ENCODE results near the gene MRRF.
"Not testable (repeated sequence)": the region's sequence is repeated elsewhere in the genome, so short reads cannot be mapped to it uniquely, and the experiment has no call there.

The MRRF gene

DNA sequence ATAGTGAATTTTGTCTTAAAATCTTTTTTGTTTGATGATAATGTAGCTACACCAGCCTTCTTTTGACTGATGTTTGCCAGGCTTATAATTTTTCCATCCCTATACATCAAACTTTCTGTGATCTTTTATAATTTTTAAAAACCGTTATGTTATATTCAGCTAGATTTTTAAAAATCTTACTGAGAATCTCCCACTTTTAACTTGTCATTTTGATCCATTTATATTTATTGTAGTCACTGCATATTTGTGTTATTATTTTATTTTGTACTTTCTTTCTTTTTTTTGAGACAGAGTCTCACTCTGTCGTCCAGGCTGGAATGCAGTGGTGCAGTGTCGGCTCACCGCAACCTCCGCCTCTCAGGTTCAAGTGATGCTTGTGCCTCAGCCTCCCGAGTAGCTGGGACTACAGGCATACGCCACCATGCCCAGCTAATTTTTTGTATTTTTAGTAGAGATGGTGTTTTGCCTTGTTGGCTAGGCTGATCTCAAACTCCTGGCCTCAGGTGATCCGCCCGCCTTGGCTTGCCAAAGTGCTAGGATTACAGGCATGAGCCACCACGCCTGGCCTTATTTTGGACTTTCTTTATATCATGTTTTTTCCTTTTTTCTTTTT, 12.7 kb downstream of the MRRF start:
- DNase-seq: no peak

DNA sequence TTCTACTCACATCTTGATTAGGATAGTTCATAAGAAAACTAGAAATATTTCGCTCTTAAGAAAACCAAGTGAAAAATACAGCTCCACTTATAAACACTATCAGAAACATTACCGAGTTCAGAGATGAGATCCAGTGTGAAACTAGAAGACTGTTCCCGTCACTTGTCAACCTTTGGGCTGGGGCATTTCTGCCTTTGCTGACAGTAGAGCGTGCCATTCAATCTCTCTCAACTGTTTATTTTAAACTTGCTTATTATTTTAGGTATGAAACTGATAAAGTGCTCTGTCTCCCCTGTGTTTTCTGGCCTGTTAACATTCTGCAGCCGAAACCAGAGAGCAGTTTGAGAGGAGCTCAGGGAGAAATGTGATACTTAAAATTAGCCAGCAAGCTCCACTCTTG, 16.7 kb downstream of the MRRF start:
- DNase-seq: no peak

GRCh38 chr9:122286764-122287163, 22.1 kb downstream of the MRRF start:
- no peak for DNase-seq

DNA sequence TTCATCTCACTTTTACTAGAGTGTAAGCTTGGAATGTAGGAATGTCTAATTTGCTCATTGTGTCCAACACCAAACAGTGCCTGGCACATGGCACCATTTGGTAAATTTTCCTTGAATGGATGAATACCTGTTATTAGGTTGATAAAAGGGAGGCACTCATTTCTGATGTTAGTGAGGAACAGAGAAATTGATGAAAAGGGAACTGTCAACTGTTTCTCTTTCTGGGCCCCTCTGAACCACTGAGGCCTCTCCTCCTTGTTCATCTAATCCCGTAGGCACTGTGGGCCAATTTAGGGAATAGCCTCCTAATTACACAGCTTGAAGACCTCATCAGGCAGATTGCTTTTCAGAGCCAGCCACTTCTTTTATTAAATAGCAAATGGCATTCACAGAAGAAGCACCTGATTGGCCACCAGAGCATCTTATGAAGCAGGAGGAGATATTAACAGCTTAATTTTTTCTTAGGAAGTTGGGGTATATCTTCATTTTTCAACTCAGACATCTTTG, 22.6 kb downstream of the MRRF start:
- no peak for DNase-seq

- DNase-seq: no peak
Measured at GRCh38 chr9:122291458-122291857, 26.8 kb downstream of the MRRF start.

DNA sequence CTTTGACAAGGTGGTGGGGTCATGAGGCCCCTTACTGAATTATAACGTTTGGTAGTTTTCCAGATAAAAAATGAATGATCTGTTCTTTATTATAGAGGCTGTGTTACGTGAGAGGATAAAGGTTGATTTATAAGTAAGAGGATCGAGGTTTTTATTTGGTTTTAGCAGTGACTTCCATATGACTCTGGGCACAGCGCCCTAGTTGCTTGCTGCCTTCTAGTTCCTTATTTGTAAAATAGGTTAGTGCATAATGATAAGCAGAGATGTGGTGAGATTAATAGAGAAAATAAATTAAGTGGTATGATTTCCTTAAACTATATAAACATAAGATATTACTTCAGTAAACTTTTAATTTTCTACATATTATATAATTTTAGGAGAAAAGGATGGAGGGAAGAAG, 29.8 kb downstream of the MRRF start:
- no peak for DNase-seq

DNA sequence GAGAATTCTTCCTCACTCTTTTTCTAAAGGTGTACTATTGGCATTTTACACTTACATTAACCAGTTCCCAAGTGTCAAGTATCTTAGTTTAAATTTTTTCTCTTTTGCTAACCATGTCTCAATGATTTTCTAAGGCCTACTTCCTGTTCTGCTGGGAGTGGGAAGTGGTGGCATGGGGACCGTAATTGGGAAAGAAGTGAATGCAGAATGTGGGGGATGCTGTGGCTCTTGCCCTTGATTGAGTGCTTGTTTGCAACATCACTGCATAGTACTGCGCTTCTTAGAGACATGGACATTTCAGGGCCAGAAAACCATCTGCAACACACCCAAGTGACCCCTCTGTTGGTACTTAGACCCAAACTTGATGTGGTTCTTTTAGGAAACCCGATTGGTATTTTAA, 32.8 kb downstream of the MRRF start:
- DNase-seq: no peak

DNA sequence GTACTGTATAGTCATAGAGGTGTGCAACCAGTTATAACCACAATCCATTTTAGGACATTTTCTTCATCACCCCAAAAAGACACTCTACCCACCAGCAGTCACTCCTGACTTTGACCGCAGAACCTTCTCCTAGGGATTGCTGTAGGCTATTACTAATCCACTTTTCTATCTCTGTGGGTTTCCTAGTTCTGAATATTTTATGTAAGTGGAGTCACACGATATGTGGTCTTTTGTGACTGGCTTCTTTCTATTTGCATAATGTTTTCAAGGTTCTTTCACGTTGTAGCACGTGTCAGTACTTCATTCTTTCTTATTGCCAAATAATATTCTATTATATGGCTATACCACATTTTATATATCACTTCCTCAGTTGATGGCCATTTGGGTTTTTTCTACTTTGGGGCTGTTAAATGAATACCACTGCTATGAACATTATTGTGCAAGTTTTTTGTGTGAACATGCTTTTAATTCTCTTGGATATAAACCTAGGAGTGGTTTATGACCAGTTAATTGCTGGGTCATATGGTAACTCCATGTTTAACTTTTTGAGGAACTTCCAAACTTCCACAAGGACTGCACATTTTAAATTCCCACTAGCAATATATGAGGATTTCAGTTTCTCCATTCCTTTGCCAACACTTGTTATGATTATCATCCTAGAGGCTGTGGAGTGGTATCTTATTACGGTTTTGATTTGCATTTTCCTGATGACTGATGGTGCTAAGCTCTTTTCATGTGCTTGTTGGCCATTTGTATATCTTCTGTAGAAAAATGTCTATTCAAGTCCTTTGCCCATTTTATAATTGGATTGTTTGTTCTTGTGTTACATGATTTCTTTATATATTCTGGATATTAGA, 37.8 kb downstream of the MRRF start:
- DNase-seq: no peak

GRCh38 chr9:122307061-122307460, 42.4 kb downstream of the MRRF start:
- DNase-seq: no peak

- no peak for DNase-seq
Measured at GRCh38 chr9:122307925-122308324, 43.2 kb downstream of the MRRF start.

DNA sequence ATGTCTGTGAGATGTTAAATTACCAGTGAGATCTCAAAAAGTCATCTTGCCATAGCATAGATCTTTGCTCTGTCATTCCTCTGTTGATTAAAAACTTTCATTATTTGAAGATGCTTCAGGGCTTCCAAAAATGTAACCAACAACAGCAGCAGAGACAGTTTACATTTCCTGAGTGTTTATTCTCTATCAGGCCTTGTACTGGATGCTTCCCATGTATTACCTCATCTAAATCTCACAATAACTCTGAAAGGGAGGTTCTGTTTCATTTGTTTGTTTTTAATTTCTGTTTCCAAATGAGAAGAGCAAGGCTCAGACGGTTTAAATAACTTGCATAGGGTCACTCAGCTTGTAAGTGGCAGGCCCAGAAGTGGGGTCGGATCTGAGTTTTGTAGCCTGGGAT, 45.2 kb downstream of the MRRF start:
- DNase-seq: no peak

DNA sequence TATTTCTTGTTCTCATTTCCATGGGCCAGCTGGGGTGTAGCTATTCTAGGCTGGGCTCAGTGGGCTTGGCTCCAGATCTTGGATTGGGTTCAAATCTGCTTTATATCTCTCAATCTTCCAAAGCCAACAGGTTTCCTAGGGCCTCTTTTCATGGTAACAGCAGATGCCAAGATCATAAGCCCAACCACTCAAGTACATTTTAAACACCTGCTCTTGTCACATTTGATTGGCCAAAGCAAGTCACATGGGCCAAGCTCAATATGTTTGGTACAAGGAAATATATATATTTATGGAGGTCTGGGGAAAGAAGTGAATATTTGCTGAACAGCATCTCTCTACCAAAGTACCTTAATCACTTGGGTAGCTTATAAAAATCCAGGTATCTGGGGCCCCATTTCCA, 49.5 kb downstream of the MRRF start:
- no peak for DNase-seq

DNA sequence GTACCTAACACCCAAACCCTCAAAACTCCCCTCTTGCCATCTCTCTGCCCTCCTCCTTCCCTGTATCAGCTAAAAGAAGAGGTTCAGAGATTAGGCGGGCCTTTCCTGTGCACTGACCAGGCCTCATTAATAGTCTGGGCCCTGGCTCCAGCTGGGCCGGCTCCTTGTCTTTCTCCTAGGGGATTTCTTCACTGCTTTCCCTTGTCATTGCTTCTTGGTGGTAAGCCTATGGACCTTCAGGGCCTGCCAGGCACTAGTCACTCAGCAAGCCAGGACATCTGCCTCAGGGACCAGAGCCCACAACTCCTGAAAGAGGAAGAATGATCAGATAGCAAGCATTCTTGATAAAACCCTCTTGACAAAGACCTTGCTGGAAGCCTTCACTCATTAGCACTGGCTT, 50.9 kb downstream of the MRRF start:
- no peak for DNase-seq

DNA sequence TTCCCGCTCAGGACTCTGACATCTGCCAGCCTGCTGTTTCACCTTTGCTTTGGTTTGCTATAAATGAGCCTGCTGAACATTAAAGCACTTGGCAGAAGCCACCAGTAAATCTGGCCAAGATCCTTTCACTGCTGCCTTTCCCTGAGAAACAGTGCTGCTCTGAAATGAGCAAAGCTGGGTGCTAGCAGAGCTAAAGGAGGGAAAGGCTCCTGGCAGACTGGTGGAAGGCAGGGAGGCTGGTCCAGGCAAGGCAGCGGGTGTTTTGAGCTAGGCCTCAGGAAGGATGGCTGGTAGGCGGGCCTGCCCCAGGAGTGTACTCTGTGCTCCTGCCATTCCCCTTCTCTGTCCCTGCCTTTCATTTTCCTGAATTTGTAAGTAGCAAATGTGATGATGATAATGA, 53.6 kb downstream of the MRRF start:
- no peak for DNase-seq

- no peak for DNase-seq
Measured at GRCh38 chr9:122320413-122320881, 55.8 kb downstream of the MRRF start.

- no peak for DNase-seq
Measured at GRCh38 chr9:122322553-122322952, 57.9 kb downstream of the MRRF start.

- not testable (repeated sequence) for DNase-seq
Measured at GRCh38 chr9:122324665-122325064, 60.0 kb downstream of the MRRF start.

- no peak for DNase-seq
Measured at GRCh38 chr9:122325124-122325523, 60.4 kb downstream of the MRRF start.

DNA sequence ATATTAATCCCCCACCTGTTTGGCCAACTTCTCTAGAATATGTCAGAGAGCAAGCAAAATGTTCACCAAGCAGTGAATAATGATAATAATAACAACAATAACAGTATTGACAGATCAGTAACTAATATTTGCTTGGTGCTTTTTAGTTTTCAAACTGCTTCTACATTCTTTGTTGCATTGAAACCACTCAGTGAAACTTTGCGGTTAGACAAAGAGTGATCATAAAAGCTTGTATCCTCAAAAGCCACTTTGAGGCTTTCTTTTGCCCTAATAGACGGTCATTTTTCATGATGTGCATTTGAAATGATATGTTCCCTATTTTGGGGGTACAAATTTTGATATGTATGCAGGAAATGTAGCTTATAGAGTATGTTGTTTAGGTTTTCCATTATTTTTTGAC, 62.5 kb downstream of the MRRF start:
- no peak for DNase-seq

GRCh38 chr9:122329597-122329996, 64.9 kb downstream of the MRRF start:
- no peak for DNase-seq

GRCh38 chr9:122330466-122330865, 65.8 kb downstream of the MRRF start:
- not testable (repeated sequence) for DNase-seq

DNA sequence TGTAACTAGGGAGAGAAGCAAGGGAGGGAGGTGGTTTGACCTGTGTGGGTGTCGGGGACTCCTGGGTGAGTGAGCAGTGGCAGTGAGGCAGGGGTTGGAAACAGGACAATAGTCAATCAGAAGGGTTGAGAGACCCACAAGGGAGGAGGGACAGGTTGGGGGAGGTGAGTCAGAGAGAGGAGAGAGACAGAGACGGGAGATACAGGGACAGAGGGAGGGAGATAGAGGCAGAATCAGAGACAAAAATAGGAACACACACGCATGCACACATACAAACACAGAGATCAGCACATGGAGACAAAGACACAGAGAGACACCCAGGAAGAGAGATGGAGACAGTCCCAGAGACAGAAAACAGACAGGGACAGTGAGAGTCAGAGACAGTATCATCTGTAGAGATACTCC, 66.8 kb downstream of the MRRF start:
- DNase-seq: no peak

DNA sequence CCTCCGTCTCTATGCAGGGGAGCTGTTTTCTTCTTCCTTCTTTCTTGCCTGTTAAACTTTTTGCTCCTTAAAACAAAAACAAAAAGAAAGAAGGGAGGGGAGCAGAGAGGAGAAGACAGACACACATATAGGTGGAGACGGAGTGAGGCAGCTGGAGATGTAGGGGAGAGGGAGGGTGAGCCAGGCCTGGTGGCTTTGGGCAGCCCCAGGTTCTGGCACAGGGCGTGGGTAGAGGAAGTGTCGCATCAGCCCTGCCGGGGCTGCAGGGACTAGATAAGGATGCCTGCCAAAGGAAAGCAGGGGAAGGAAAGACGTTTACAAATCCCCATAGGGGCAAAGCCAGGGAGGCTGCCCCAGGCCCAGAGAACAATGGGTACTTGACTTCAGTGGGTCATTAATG, 67.4 kb downstream of the MRRF start:
- no peak for DNase-seq

DNA sequence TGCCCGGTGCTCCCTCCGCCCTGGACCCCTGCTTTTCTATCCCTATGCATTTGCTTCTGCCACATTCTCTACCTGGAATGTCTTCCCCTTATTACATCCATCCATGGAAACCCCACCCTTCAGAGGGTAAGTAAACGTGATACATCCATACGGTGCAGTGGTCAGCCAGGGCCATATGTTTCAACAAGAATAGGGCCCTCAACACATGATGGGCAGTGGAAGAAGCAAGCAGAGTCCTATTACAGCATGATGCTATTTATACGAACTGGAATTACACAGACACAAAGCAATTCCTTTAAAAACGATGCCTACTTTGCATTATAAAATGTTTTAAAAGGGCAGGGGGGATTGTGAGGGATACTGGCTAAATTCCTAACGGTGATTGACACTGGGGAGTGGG, 68.0 kb downstream of the MRRF start:
- no peak for DNase-seq

All from activated CD4-positive, alpha-beta T cell treated with anti-CD3 and anti-CD28 coated beads, Interleukin-10, Interleukin-2, amounts not matched to agents 100 ng/mL and 50 ng/mL, durations not matched to agents 16 hours and 8 hours (primary cell).